DMS114 treated with DMSO at 0.1 percent for 48 hours (cell line): ENCODE data around the gene CDYL2.
A peak's percentile ranks its signal among the peaks of the same experiment; 100 is the strongest.
"Not testable (repeated sequence)": the region's sequence is repeated elsewhere in the genome, so short reads cannot be mapped to it uniquely, and the experiment has no call there.

ENCODE experiments used
- DNase-seq: peaks from one replicate; lab custom pipeline; 2025; ENCODE audit not compliant: unreplicated experiment; lab: John Stamatoyannopoulos, UW

Gene CDYL2

GRCh38 chr16:80804526-80805383 is at the start of gene CDYL2:
Gene CDYL2 (minus strand): TSS chr16:80804598. CDS start chr16:80804173, 425 bp downstream.
- no peak for DNase-seq

- no peak for DNase-seq
Measured at GRCh38 chr16:80852261-80852872, 48.0 kb upstream of the CDYL2 start.

DNA sequence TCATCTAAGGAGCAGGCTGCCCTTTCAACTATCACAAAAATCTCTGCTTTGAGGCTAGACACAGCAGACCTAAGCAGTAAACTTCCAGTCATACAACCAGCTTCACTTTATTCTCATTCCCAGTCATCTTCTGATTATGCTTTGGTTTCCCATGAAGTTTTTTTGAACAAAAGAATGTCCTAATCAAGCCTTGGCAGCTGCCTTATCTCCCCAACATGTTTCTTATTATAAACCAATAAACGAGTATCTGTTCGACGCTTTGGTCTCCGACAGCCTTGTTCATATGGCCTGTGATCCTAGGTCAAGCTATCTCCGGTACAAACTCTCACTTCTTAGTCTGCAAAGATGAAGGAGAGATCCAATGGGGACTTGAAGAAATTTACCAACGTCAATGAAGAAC is 47.4 kb upstream of the CDYL2 start:
- DNase-seq: no peak

GRCh38 chr16:80850757-80851156 is 46.4 kb upstream of the CDYL2 start:
- no peak for DNase-seq

- no peak for DNase-seq
Measured at GRCh38 chr16:80848862-80849261, 44.5 kb upstream of the CDYL2 start.

- no peak for DNase-seq
Measured at GRCh38 chr16:80846680-80847079, 42.3 kb upstream of the CDYL2 start.

- no peak for DNase-seq
Measured at GRCh38 chr16:80846275-80846674, 41.9 kb upstream of the CDYL2 start.

GRCh38 chr16:80844395-80844794 is 40.0 kb upstream of the CDYL2 start:
- no peak for DNase-seq

GRCh38 chr16:80841231-80841630 is 36.8 kb upstream of the CDYL2 start:
- no peak for DNase-seq

- DNase-seq: no peak
Measured at GRCh38 chr16:80837533-80838147, 33.2 kb upstream of the CDYL2 start.

GRCh38 chr16:80836846-80837245 is 32.4 kb upstream of the CDYL2 start:
- no peak for DNase-seq

GRCh38 chr16:80836202-80836601 is 31.8 kb upstream of the CDYL2 start:
- DNase-seq: no peak

GRCh38 chr16:80831039-80831438 is 26.6 kb upstream of the CDYL2 start:
- DNase-seq: no peak

DNA sequence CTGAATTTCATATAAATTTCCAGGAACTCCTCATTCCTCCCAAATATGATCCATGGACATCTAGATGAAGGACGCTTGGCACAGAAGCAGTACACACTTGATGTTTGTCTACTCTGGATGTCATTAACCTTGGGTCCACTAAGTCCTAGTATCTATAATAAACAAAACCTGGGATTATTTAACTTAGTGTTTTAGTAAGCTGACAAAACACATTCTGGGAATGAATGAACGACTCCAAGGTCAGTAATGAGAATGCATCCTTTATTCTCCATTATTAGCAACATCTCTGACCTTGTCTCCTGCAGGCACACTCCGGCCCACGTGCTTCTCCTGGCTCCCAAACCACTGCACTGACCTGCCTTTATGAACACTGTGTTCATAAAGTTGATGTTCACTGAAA is 24.1 kb upstream of the CDYL2 start:
- DNase-seq: no peak

DNA sequence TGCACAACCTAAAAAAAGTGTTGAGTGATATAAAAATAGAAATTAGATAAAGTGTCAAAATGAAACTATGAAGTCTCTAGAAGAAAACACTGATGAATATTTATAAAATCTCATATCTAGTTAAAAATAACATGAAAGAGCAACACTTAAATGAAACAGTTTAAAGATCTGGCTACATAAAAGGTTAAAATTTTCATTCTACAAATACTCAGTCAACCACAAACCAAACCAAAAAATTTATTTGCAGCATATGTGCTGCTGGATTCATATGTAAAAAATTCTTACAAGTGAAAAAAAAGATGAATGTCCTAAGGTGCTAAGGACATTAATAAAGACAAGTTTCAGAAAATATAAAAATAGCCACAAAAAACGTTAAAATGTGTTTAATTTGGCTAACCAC is 22.6 kb upstream of the CDYL2 start:
- no peak for DNase-seq

DNA sequence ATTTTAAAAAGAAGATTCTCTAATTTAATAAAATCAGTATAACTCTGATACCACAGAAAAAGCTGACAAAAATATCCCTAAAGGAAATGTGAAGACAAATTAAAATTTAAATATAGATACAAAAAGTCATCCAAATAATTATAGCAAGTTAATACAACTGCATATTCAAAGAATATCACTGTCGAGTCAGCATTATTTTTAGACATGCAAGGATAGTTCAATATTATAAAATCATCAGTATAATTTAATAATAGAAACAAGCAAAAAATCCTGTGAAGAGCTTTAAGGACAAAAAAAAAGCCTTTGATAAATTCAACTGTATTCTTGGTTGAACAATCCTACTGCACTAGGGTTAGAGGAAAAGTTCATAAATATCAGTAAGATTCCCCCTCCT is 21.0 kb upstream of the CDYL2 start:
- no peak for DNase-seq

- peak; percentile 60 for DNase-seq
Measured at GRCh38 chr16:80824623-80825364, 20.4 kb upstream of the CDYL2 start.

GRCh38 chr16:80819988-80820387 is 15.6 kb upstream of the CDYL2 start:
- no peak for DNase-seq

DNA sequence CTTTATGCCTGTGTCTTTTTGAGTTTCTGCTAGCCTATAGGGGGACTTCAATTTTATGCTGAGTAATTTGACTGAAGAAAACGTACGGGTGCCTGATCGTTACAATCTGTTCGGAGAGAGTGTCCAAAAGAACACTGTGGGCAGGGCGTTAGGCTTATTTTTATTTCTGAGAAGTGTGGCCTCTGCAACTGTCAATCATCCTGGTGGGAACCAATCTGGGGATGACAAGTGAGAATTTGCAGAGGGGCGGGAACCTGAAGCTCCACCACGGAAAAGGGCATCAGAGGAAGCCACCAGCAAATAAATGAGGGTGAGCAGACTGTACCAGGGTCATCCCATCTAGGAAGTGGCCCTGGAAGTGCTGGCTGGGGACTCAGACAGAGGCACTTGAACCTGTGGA is 12.0 kb upstream of the CDYL2 start:
- no peak for DNase-seq

DNA sequence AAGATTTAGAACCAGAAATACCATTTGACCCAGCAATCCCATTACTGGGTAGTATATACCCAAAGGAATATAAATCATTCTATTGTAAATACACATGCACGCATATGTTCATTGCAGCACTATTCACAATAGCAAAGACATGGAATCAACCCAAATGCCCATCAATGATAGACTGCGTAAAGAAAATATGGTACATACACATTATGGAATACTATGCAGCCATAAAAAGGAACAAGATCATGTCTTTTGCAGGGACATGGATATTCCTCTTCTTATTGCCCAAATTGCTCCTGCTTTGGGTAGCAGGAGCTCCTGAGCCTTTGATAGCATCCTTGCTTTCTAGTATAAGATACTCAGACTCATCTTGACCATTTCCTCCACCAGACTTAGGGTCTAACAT is 10.9 kb upstream of the CDYL2 start:
- DNase-seq: not testable (repeated sequence)

DNA sequence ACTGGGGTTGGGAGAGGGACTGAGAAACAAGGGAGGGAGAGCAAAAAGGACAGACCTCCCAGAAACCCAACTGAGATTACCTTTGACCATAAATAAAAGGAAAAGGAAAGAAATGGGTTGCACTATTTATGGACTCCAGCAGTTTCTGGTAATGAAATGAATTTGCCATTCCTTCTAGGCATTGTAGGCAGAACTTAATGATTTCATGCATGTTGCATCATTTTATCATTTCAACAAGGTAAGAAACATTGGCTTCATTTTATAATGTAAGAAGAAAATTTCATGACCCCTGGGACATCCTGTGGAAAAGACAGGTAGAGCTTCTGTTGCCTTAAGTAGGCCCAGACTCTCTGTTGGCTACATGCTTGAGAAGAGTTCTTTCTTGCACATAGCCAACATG is 8.2 kb upstream of the CDYL2 start:
- DNase-seq: no peak
